K562 (cell line): ENCODE measurements around the gene LRRK2. TPM values are rescaled to one million over a fixed set of nuclear protein-coding genes. Genes with fewer than 3 reads are reported as not detected.

Experiments
- ATAC-seq: fragments of 200-7000 bp; cut with Tn5 transposase; 3 replicates; pipeline ENCODE4 v1.9.1; 2020; ENCODE audit warnings: moderate library complexity
- BruUV-seq: library from RNA; stranded (reverse); fragments of 400-500 nt; replicated peaks from 2 replicates; lab custom pipeline; 2021; lab: Mats Ljungman, UMichigan
- CTCF ChIA-PET: fragments of 300-600 bp; formaldehyde crosslinking; extraction: SDS; loops from one replicate; lab custom pipeline; 2021; ENCODE audit warnings: low intra/inter-chr PET ratio; lab: Yijun Ruan, JAX
- POLR2A ChIA-PET: fragments of 300-600, 350-650 bp; sonication (Branson Sonifier 250); formaldehyde crosslinking; extraction: SDS; loops from one replicate; lab custom pipeline; 2021; ENCODE audit warnings: antibody characterized with exemption, inconsistent platforms; lab: Yijun Ruan, JAX
- DNase-seq, 4 experiments: peaks; one replicate each; pipeline versions ENCODE4 v3.0.0 to v3.0.0-alpha.2; 2011 to 2018; ENCODE audit warnings: low spot score in 3 of 4, mixed read lengths in 3 of 4; ENCODE audit errors: extremely low read depth in 1 of 4
- FAIRE-seq: peaks from 2 replicates; lab custom pipeline; 2011; peaks lifted over from hg19 to GRCh38; lab: Jason Lieb, UNC
- H2AFZ ChIP-seq: 2 replicates; pipeline ENCODE4 v1.6.0; 2011; ENCODE audit warnings: low read depth, low read length, control low read depth, inconsistent platforms
- H3K27ac ChIP-seq: fragments of 200-600 bp; 3 replicates; pipeline ENCODE4 v1.8.0; 2011; ENCODE audit warnings: low read depth, mild to moderate bottlenecking, control low read depth, inconsistent platforms, low read length, moderate library complexity, mixed read lengths; ENCODE audit errors: extremely low read depth
- H3K27me3 ChIP-seq, 2 experiments: fragments of 300-600 bp in 1 of 2; 2 replicates in 1 of 2; 3 replicates in 1 of 2; pipeline versions ENCODE4 v1.6.0 to v1.8.0; 2011; ENCODE audit warnings: inconsistent platforms in 2 of 2, low read length in 2 of 2, mild to moderate bottlenecking in 1 of 2, mixed read lengths in 1 of 2, moderate library complexity in 1 of 2; ENCODE audit not compliant: control insufficient read depth in 2 of 2, insufficient read depth in 2 of 2
- H3K36me3 ChIP-seq: fragments of 300-600 bp; 3 replicates; pipeline ENCODE4 v1.8.0; 2011; ENCODE audit warnings: mild to moderate bottlenecking, low read length, inconsistent platforms; ENCODE audit not compliant: control insufficient read depth, insufficient read depth
- H3K4me1 ChIP-seq, 2 experiments: fragments of 200-600 bp in 1 of 2; replicated peaks in 1 of 2; 2 replicates in 1 of 2; 3 replicates in 1 of 2; pipeline versions ENCODE4 v1.5.1 to v1.8.0; 2011; ENCODE audit warnings: inconsistent platforms in 2 of 2, low read length in 2 of 2, mild to moderate bottlenecking in 1 of 2, mixed read lengths in 1 of 2, moderate library complexity in 1 of 2; ENCODE audit not compliant: control insufficient read depth in 2 of 2, insufficient read depth in 2 of 2
- H3K4me2 ChIP-seq: 2 replicates; pipeline ENCODE4 v1.6.1; 2011; ENCODE audit warnings: low read length, control low read depth, inconsistent platforms, mixed read lengths; ENCODE audit not compliant: insufficient read depth
- H3K4me3 ChIP-seq: fragments of 200-600 bp; sonication (generic), shearing (Covaris generic); 2 replicates; pipeline ENCODE4 v1.5.1; 2016; ENCODE audit warnings: control low read depth, inconsistent platforms
- H3K79me2 ChIP-seq: fragments of 200-600 bp; 3 replicates; pipeline ENCODE4 v1.8.0; 2011; ENCODE audit warnings: low read length, inconsistent platforms; ENCODE audit not compliant: control insufficient read depth, insufficient read depth
- H3K9ac ChIP-seq, 2 experiments: 2 replicates each; pipeline versions ENCODE4 v1.6.0 to v1.6.1; 2011; ENCODE audit warnings: low read depth in 2 of 2, low read length in 2 of 2, control low read depth in 1 of 2, inconsistent platforms in 1 of 2, mild to moderate bottlenecking in 1 of 2, mixed read lengths in 1 of 2; ENCODE audit not compliant: insufficient read depth in 1 of 2
- H3K9me1 ChIP-seq: one replicate; pipeline ENCODE4 v1.6.0; 2011; ENCODE audit warnings: inconsistent platforms, mild to moderate bottlenecking, low read length, moderate library complexity; ENCODE audit not compliant: control insufficient read depth, insufficient read depth
- H3K9me3 ChIP-seq: replicated peaks from 2 replicates; pipeline ENCODE4 v1.5.1; 2011; ENCODE audit warnings: low read depth, low read length, inconsistent platforms; ENCODE audit not compliant: control insufficient read depth, insufficient read depth
- H4K20me1 ChIP-seq: replicated peaks from 2 replicates; pipeline ENCODE4 v1.6.1; 2011; ENCODE audit warnings: low read length, inconsistent platforms, mixed read lengths; ENCODE audit not compliant: control insufficient read depth, insufficient read depth
- BRCA1 ChIP-seq, 2 experiments: fragments of 450-650 bp in 1 of 2; sonication (generic) in 1 of 2; formaldehyde crosslinking in 1 of 2; IDR thresholded peaks; 2 replicates each; pipeline versions ENCODE4 v1.5.0 to v1.6.1; 2017 to 2020; ENCODE audit warnings: mild to moderate bottlenecking in 1 of 2, missing genetic modification reagents in 1 of 2
- HIVEP1 ChIP-seq: fragments of 250-450 bp; sonication (Bioruptor Pico); IDR thresholded peaks from 2 replicates; pipeline ENCODE4 v1.4.0; 2020; ENCODE audit warnings: mild to moderate bottlenecking
- WGBS: fragments of 100-300 bp; shearing (Covaris generic); methylation state at CpG from one replicate; pipeline ENCODE4 v1.1.6; 2016; ENCODE audit warnings: low coverage, mixed read lengths; ENCODE audit not compliant: insufficient coverage; ENCODE audit errors: missing lambda C conversion rate; 5-methylcytosine and 5-hydroxymethylcytosine counted together
- in situ Hi-C: fragments of 300-500 bp; cut with MboI; formaldehyde crosslinking; loops from 4 replicates; pipeline ENCODE4 v1.15.0; 2018; ENCODE audit warnings: inconsistent platforms, mixed read lengths
- intact Hi-C: fragments of 100-400 bp; cut with micrococcal nuclease; formaldehyde crosslinking; loops from 2 replicates; pipeline ENCODE4 v1.14.2; 2022
- polyA plus RNA-seq, 8 experiments: library from polyadenylated mRNA; depleted of rRNA in 4 of 8; stranded (reverse) in 5 of 8; unstranded in 3 of 8; fragments of >200 nt; fragmentation: Nextera tagmentation in 2 of 8; fragmentation: Illumina TruSeq in 1 of 8; extraction: Ambion mirVana in 2 of 8; extraction: Trizol in 1 of 8; gene quantifications; 2 replicates each; pipeline versions ENCODE4 v1.2.1 to v1.2.3, GENCODE V29; 2011 to 2014; ENCODE audit warnings: inconsistent platforms in 1 of 8, missing spikeins in 1 of 8
- total RNA-seq, 7 experiments: library from RNA; depleted of rRNA in 6 of 7; stranded (reverse); fragments of >200 nt in 6 of 7; fragmentation: Illumina TruSeq in 2 of 7; extraction: Trizol in 2 of 7; gene quantifications; 2 replicates each; pipeline versions ENCODE4 v1.2.1 to v1.2.3, GENCODE V29; 2011 to 2021; ENCODE audit warnings: low replicate concordance in 1 of 7
- TF ChIP-seq, protein P1 (sequence below): fragments of 250-450 bp; sonication (Bioruptor Pico); IDR thresholded peaks from 2 replicates; pipeline ENCODE4 v1.9.0; 2021; ENCODE audit warnings: mild to moderate bottlenecking, inconsistent platforms

LRRK2 gene
- total and polyA plus RNA-seq, 9 of the 15 experiments (the other 6 are each of a cell fraction or from before 2014, with no cell fraction given): 0.03 to 0.89 (median 0.31) TPM

DNA sequence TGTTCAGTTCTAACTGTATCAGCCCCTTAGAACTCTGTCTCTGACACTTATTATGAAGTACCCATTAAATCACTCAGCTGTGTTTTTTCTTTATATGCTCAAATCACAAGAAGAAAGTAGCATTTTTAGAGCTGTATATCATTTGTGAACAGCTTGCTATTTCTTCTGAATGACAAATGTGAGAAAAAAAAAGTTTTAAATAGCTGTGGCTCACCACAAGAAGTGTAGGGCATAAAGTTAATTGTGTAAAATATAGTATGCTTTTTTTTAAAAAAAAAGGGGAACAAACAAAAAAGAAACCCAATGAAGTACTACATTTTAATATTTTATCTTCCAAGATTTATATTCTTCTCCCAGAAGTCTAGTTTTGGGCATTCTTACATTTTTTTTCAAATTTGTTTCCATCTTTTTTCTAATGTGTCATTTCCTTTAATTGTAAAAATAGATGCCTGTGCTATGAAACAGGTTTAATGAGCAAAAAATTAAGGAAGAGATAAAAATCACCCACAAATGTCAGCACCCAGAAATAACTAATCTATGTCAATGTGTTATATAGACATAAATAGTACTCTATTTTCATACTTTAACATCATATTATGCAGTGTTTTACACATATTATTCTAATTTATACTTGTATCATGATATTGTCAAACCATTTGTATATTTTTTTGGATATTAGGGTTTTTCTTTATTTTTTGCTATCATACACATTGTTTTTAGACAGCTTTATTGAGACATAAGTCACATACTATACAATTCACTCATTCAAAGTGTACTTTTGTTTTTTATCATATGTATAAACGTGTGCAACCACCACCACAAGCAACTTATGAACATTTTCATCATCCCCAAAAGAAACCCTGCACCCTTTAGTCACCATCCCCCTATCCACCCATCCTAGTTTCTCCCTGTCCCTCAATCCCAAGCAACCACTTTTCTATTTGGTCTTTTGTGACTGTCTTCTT is 22.4 kb upstream of the LRRK2 start:
- in situ Hi-C loops: no loop called here
- Histone ChIP-seq H3K27me3 (no peaks in the 10 kb centered on the region), H3K4me1 (no peaks in the 10 kb centered on the region), H3K9ac (no peak overlapping the region), H4K20me1 (no peaks in the 10 kb centered on the region), H3K9me3 (no peaks in the 10 kb centered on the region; the same call in 1 of the 2 replicates), H3K9me1 (no peaks in the 10 kb centered on the region), H3K27ac (no peak overlapping the region), H2AFZ (no peak overlapping the region), H3K4me2 (no peak overlapping the region), H3K79me2 (no peaks in the 10 kb centered on the region), H3K4me3 (no peak overlapping the region), H3K36me3 (no peaks in the 10 kb centered on the region)
- WGBS: 6% methylated on average over 1 of the region's 1 CpG
- no peak for DNase-seq
- no peak for FAIRE-seq
- intact Hi-C loops: no loop called here
- no peak for ATAC-seq
- TF ChIP-seq, protein P1, sequence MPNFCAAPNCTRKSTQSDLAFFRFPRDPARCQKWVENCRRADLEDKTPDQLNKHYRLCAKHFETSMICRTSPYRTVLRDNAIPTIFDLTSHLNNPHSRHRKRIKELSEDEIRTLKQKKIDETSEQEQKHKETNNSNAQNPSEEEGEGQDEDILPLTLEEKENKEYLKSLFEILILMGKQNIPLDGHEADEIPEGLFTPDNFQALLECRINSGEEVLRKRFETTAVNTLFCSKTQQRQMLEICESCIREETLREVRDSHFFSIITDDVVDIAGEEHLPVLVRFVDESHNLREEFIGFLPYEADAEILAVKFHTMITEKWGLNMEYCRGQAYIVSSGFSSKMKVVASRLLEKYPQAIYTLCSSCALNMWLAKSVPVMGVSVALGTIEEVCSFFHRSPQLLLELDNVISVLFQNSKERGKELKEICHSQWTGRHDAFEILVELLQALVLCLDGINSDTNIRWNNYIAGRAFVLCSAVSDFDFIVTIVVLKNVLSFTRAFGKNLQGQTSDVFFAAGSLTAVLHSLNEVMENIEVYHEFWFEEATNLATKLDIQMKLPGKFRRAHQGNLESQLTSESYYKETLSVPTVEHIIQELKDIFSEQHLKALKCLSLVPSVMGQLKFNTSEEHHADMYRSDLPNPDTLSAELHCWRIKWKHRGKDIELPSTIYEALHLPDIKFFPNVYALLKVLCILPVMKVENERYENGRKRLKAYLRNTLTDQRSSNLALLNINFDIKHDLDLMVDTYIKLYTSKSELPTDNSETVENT: no peak
- TF ChIP-seq HIVEP1 (CRISPR knock-in tag) (no peak), BRCA1 (IDR thresholded peaks at IDR 0.05) (no peak), BRCA1 (CRISPR knock-in tag; IDR thresholded peaks at IDR 0.05) (no peak)
- ChIA-PET CTCF (no interaction called here), POLR2A (no interaction called here)
- BruUV-seq: no TSS peak
